HL-60/S4 treated with retinoic acid at 250 ng/mL for 4 days and 3 days (cell line): ENCODE measurements around the gene KNCN.

Experiments used
- in situ Hi-C: fragments of 300-500 bp; cut with MboI; formaldehyde crosslinking; loops from 2 replicates; pipeline ENCODE4 v1.7.0; 2022; ENCODE audit warnings: low sequenced_read_pairs

Gene KNCN

DNA sequence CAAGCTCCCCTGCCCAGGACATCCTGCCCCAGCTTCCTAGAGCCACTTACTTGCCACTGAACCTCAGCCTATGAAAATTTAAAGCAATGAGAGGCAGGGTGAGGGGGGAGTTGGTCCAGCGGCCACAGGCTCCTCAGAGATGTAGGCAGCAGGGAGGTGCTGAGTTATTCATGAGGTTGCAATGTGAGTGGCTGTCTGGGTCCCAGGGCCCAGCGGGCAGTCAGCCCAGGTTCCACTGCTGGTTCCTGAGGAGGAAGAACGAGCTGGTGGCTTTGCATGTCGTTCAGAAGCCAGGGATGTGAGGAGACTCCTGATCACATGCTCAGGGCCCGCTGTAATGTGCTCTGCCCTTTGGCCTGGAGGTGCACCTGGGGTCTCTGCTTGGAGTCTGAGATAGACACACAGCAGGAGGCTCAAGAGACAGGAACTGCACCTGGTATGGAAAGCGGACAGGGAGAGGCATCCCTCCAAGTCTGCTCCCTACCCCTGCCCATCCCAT, at the start of gene KNCN:
TSS of gene KNCN (minus strand) at position 51 of the 499 bp plus-strand sequence. CDS start 432 bp downstream, outside the sequence.
- in situ Hi-C loops = no loop called here

DNA sequence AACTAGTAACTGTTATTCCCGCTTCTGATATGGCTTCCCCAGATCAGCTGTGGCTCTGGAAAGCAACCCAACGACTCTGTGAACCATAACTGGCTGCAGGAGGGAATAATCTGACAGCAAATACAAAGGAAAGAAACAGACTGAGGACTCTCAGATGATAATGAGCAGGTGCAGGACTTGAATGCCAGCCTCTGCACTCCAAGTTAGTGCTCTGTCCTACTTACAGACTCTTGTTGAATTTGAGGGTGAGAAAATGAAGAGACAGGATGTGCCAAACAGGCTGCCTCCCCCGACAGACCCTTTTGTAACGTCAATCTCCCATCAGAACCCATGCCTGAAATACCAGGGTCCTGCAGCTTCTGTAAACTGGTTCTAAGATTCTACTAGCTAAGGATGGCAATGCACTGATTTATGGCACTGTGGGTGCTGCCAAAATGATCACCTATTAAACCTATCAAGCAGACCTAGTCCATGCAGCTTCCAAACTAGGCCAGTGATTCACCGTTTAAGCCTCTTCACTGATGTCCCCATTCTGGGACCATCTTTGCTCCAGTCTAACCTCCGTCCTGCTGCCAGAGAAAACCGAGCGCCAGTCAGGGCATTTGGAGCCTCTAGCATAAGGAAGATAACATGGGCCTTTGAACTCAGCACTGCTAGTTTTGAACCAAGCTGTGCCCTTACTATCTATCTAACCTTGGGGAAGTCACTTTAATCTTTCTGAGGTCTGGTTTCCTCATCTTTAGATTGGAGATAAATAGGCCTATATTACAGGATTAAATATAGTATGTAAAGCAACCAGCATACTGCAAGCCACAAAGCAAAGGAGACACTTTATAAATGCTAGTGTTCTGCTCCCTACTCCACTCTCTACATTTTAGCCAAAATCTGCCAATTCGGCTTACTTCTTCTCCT, 47.9 kb upstream of the KNCN start:
- in situ Hi-C loops = no loop called here

DNA sequence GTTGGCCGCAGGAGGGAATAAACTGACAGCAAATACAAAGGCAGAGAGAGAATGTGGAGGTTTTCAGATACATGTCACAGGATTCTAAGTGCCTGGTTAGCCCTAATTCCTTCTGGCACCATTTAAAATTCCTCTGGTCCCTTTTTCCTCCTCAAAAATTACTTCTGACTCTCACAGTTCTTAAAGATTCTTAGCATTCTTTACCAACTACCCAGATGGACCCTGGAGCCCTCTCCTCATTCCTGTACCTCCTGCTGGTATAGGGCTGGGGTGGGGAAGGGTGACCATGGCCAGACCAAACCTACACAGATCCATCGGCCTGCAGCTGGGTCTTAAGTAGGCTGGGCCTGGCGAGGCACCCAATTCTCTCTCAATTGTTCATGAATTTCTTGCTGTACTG, 45.4 kb upstream of the KNCN start:
- in situ Hi-C loops = no loop called here

DNA sequence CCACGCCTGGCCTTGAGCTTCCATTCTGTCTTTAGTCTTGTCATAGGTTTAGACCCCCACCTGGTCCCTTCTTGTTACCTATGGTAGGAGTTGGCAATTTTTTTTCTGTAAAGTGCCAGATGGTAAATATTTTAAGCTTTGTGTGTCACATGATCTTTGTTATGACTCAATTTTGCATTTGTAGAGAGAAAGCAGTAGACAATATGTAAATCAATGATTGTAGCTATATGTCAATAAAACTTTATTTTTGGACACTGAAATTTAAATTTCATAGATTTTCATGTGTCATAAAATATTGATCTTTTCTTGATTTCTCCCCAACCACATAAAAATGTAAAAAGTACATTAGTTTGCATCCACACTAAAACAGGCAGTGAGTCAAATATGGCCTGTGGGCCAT, 44.6 kb upstream of the KNCN start:
- in situ Hi-C loops = no loop called here

DNA sequence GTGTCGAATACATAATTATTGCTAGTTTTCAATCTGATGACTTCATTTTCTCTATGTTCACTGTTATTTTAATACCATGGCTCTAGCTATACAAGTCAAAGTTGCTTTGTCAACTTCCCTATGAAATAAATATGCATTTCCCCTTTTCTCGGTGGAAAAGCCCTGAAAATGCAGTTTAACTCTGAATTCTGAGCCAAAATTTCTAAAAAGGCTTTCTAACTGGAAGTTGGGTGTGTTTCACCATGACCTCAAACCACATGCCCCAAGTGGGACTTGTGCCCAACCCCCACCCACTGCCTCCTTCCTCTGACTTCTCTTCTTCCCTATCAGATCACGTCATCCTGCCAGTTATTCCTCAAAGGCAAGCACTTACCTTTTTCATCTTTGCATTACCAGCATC, 43.7 kb upstream of the KNCN start:
- in situ Hi-C loops = no loop called here

DNA sequence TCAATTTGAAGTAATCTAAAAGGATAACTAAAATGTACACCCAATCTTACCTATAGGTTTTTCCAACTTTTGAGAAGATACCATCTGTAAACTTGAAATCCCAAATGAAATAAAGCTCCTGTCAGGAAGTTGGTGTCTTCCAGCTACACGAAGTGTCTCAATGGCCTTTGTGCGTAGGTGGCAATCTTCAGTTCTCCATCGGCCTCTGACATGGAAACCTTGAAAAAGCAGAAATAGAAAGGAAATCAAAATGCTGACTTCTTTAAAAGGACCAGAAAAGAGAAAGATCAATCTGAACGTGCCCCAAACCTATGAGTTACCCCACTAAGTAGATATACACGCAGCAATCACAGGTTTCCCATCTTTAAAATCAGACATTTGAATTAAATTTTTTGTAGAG, 42.6 kb upstream of the KNCN start:
- in situ Hi-C loops = no loop called here

DNA sequence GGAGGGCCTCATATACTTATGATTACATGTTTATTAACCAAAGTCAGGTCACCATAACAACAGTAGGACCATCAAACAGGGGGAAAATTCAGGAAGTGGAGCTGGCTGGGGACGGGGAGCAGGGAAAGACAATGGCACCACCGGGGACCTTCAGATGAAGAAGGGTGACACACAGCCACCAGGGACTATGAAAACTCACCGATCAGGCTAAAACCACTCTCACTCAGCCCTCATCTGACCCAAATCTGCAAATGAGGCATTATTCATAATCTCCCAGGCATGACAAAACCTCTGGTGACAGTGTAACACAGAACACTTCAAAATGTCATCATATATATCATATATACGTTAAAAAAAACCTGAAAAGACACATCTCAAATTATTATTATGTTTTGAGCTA, 41.4 kb upstream of the KNCN start:
- in situ Hi-C loops = no loop called here

DNA sequence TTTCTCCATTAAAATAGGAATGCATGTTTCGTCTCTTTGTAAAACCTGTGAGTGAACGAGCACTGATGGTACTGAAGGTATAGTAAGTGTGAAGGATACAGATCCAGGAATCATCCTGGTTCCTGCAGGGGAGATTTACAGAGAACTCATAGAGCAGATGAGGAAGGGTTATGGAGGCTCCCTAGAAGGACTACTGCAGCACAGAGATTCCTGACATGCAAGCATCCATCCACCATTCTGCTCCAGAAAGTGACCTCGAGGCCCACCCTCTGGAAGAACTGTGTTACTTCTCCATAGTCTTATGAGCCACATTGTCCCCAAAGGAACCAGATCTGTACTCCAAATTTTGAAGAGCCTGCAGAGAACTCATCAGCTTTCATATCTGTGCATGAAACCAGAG, 38.1 kb upstream of the KNCN start:
- in situ Hi-C loops = no loop called here

DNA sequence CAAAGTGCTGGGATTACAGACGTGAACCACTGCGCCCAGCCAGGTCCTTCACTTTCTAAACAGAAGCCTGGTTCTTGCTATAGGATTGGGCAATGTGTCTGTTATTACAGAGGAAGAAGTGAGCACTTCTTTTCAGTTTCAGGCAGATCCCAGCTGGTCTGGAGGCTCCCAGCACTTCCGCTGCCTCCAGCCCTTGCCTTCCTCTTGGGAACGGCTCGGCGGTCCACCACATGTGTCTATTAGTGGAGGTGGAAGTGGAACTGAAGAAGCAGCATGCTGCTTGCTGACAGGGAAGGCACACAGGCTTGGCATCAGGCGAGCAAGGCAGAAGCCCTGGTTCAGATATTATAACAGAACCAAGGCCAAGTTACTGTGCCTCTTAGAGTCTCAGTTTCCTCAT, 35.6 kb upstream of the KNCN start:
- in situ Hi-C loops = no loop called here

DNA sequence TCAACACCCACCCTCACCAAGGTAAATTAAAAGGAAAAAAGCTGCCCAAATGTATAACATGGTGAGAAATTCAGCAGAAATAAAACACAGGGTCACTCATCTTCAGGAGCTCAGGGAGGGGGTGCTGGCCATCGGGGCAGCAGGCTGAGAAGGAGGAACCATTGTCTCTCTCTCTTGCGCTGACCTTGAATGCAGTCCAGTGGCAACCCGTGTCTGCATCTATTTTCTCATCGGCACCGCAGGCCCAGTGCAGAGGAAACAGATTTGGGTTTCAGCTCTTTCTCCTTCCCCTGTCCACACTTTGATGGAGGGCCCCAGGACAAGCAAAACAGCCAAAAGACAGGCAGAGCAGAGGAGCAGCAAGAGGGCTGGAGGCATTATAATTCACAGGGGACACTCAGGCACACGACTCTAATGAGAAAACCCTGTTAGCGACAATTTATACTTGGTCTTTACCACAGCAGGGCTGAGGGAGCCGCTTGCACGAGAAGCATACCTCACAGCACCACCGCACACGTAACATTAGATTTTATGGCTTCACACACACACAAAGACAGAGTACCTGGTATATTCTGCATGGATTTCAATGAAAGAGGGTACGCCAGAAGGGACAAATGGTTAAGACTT, 34.0 kb upstream of the KNCN start:
- in situ Hi-C loops = no loop called here

DNA sequence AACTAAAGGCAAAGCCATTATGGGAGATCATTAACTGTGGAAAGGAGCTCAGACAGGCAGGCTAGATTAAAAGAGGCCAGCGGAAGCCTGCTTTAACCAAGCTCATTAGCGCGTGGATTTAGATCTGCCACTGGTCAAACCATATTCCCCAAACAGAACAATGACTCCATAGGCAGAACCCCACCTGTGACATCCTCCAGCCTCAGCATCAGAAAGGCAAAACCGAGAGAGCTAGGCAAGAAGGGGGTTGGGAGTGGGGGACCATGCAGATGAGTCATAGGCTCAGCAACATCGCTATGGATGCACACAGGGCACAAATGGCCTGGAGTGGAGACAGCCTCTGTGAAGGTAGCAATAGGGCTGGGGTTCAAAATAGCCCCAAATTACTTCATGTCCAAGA, 32.0 kb upstream of the KNCN start:
- in situ Hi-C loops = no loop called here

DNA sequence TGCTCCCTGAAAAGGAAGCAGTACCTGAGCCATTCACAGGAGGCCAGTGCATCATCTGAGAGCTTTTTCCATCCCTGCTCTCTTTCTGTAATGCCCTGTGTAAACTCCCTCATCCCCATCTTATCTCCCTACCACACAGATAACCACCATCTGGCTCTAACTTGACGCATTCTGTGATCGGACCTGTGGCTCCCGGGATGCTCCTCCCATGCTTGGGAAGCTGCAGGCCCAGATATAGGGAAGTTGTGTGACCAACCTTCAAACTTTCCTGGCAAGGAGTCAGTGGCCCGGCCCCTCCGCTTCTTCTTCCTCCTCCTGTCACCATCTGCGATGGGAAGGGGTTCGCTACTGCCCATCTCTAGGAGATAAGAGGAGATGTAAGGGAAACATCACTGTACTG, 31.5 kb upstream of the KNCN start:
- in situ Hi-C loops = no loop called here

DNA sequence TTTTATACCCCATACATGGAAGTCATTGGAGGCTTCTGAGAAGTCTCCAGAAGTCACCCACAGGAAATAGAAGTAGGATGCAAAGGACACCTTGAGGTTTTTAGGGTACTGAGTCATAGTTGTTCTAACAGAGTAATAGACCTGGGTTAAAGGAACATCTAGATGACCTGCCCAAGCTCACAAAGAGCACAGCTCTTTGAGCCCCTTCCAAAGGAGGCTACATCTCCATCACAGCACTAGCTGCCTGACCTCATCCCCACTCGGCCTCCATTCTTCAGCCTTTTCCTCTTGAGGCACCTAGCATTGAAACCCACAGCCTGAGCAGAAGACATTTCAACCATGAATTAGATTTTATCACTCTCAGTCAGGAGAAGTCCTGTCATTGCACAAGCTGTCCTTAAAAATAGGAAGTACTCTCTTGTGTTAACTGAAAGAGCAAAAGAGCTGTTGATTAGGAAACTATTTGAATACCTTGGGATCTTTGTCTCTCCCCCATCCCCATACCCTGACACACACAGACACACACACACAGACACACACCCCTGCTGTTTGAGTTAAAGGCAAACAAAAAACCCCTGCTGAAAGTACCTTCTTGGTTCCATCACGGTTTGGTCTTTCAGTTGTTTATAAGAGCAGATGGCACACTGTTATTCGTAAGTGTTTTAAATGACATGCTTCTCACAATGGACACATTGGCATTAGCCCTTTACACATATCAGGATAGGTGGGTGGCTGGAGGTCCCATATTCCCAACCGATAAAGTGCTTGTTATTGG, 30.4 kb upstream of the KNCN start:
- in situ Hi-C loops = no loop called here

DNA sequence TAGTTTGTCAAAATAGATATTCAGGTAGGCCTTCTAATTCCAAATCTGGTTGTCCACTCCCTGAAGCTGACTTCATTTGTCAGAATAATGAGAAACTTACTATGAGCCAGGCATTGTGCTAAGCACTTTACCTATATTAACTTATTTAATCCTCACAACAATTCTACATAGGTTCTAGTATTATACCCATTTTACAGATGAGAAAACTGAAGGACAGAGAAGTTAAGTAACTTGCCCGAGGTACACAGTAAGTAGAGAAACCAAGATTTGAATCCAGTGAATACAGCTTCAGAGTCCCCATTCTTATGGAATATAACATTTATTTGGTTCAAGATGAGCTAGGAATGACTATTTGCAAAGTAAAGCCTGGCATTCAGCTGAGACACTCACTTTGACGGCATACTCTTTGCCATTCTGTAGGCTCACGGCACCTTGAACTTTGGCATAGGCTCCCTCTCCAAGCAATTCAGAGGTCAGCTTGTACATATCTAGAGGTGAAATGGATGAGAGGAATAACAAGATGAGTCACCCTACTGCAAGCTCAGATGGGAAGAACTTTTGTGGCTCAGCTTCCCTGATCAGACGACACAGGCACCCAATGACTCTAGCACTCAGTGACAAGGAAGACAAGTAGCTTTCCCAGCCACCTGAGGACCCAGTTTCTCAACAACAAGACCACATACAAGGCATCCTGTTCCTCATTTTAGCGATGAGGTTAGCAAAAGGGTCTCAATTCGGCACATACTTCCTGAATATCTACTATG, 28.9 kb upstream of the KNCN start:
- in situ Hi-C loops = no loop called here

DNA sequence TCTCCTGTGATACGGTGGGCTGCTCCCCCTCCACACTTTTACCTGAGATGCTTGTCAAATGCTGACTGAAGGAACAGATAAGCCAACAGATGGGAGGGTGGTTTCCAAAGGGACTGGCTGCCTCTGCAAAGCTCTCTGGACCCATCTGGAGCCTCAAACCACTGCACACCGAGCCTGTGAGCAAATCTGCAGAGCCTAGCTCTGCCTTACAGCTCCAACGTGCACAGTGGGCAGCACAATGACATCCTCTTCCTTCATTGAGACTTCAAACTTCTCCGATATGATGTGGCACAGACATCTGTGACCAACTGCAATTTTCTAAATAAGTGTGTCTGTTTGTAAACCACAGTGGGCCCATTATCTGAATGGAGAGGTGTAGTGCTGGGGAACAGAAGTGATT, 26.2 kb upstream of the KNCN start:
- in situ Hi-C loops = no loop called here

DNA sequence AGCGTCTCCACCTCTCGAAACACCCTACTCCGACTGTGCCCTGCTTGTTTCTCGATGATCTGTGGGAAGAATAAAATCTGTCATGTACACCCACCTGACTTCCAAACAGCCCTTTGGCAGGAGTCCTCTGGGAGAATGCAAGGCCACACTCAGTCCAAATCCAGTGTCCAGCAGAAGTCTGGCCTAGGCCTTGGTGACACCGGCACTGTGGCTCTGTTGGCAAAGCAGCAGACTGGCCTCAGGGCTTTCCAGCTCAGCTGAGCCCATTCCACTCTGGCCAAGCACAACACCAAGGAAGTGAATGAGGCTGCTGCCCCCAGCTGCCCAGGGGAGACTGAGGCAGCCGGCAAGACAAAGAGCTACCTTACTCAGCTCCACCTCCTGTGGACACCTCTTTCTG, 25.1 kb upstream of the KNCN start:
- in situ Hi-C loops = no loop called here

DNA sequence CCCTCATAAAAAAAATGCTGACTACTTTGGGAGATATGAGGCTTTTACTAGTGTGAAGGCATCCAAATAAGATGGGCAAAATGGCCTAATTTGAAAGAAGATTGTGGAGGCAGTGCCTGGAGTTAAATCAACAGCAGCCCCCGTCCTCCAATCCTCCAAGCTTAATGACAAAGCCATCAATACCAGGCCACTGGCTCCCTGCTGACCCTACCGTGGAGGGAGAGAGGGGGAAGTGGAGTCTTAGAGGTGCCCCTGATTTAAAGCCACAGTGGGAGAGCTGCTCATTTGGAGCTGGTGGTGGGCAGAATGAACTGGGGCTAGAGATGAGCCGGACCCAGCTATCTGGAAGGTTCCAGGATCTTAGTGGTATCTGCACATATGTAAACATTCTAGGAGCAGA, 24.3 kb upstream of the KNCN start:
- in situ Hi-C loops = no loop called here

DNA sequence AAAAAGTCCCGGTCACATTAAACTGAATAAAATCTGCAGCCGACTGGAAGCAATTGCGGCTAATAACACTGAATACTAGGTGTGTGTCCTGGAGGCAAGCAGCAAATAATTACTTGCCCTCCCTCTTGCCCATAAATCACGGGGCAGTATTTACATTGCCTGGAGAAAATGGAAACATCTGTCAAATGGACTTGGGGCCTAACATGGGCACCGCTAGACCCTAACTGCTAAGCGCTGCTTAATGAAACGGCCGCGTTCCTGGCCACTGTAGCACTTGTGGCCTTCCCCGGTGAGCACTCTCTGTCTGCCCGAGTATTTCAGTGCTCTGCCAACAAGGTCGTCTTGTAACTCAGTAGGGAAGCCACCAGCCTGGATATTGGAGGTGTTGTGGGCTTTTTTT, 23.9 kb upstream of the KNCN start:
- in situ Hi-C loops = no loop called here

DNA sequence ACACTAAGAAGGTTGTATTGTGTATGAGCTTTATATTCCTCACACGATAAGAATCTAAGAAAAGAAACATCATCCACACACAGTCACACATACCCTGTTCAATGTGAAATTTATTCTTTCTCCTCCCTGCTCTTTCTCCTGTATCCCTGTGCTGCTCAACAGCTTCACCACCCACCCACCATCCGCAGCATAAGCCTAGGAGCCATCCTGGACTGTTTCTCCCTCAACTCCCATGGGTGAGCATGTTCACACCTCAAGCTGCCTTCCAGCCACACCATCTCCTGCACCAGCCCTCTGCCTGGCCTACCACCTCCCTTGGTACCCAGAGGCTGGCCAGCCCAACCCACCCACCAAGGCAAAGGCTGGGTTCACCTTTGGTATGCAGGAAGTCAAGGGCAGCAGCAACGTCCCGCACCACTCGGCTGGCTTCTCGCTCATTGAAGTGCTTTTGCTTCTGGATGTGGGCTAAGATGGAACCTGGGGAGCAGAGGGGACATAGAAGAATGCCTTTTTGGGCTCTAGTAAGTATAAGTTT, 20.3 kb upstream of the KNCN start:
- in situ Hi-C loops = no loop called here

DNA sequence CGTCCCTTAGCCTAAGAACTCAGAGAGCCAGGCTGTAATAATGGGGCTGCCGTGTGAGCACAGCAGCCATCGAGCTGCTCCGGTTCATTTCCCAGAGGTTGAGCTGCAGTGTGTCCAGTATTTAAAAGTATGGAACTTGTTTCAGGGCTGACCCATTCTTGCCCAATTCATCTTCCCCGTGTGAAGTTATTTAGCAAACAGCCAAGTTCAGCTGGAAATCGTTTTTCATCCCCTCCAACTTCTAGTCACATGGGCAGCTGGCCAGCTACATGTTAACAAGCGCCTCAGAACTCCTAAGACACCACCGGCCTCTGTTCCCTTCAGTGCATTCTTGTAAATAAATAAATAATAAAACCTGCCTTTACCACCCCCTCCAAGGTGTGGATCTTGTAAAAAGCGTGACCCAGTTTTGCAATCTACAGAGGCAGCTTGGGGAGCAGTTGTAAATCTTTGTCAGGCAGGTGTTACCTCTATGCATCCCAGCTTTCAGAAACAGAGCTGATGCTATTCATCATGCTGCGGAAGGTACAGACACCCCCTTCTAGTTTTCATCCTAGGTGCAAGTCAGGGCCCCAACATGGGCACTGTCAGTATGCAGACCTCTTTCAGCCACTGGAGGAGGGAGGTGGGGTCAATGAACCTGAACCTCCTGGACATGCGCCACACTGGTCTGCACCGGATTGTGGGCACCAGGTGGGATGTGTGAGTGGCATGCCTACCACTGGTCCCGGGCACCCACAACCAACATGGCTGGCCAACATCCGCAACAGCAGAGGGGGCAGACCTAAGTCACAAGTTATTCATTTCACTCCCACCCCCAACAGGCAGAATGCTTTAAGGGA, 18.7 kb upstream of the KNCN start:
- in situ Hi-C loops = no loop called here
